Fibroblast of peridontal ligament (primary cell): ENCODE data around the gene TSTD1.
"Not testable (repeated sequence)": the region's sequence is repeated elsewhere in the genome, so short reads cannot be mapped to it uniquely, and the experiment has no call there.

Experiments
- DNase-seq: peaks from one replicate; pipeline ENCODE4 v3.0.0-alpha.2; 2010; ENCODE audit errors: extremely low read depth

TSTD1 gene

DNA sequence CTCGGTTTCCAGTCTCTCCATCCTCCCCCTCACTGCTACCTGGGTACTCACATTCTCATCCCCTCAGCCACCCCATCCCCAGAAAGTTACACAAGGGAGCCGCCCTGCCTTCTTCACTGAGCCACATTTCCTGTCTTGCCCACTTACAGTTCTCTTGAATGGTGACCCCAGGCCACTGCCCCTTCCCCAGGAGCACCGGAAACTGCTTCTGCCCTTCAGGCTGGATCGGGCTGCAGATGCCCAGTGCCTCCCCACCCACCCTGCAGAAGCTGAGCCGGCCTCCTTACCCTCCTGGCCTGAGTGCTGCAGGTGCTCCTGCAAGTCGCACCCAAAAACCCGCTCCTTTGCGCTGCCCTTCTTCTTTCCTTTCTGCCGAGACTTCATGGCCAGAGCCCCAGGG is 30.5 kb upstream of the TSTD1 start:
- no peak for DNase-seq

GRCh38 chr1:161068306-161069234 is 29.8 kb upstream of the TSTD1 start:
- no peak for DNase-seq

DNA sequence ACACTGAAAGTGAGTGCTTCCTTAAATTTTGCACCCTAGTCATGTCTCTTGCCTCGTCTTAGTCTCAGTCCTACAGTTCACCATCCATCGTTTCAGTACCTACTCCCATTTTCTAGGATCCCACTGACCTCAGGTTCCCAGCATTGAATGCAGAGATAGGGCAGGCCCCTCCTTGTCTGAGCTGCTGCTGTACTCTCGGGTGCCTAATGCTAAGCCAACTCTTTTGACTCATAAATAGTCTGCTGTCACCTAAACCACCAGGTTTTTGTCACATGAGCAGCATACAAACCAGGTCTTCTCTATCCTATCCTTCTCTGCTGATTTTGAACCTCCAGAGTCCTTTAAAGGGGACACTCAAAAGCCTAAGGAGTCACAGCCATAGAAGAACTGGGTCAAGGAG is 27.9 kb upstream of the TSTD1 start:
- no peak for DNase-seq

DNA sequence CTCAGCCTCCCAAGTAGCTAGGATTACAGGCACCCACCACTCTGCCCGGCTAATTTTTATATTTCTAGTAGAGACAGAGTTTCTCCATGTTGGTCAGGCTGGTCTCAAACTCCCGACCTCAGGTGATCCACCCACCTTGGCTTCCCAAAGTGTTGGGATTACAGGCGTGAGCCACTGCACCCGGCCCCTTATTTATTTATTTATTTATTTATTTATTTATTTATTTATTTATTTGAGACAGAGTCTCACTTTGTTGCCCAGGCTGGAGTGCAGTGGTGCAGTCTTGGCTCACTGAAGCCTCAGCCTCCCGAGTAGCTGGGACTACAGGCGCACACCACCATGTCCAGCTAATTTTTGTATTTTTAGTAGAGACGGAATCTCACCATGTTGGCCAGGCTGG is 26.9 kb upstream of the TSTD1 start:
- DNase-seq = not testable (repeated sequence)

- not testable (repeated sequence) for DNase-seq
These were observed 25.2 kb upstream of the TSTD1 start for GRCh38 chr1:161063936-161064335.

DNA sequence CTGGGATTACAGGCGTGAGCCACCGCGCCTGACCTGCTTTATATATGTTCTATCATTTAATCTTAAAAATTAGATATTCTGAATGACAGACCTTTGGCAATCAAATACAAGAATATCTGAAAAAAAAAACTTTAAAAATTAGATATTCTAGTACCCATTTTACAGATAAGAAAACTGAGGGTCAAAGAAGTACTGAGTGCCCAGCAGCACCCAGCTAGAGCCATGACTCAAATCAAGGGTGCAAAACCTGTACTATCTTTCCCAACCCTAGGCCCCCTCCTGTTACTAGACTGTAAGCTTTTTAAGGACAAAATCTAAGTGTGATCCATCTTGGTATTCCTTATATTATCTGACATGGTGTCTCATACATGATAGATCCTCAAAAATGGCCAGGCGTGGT is 22.7 kb upstream of the TSTD1 start:
- no peak for DNase-seq

GRCh38 chr1:161059293-161059692 is 20.5 kb upstream of the TSTD1 start:
- DNase-seq = no peak

- DNase-seq = no peak
These were observed 16.0 kb upstream of the TSTD1 start for GRCh38 chr1:161054805-161055204.

DNA sequence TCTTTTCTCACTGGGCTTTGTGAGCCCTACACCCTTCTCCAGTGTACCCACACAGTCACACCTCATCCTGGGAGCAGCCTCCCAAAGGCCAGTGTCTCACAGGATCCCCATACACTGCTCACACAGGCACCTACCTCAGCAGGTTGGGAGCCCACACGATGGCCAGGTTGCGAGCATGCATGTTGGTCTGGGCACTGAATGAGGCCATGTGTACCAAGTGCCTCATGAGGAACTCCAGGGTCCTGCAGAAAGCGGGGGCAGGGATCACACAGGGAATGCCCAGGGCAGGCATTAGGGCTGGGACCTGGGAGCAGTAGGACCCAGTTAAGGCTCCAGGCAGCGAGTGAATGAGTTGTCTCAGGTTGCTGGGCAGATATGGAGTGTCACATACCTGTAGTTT is 15.5 kb upstream of the TSTD1 start:
- no peak for DNase-seq

DNA sequence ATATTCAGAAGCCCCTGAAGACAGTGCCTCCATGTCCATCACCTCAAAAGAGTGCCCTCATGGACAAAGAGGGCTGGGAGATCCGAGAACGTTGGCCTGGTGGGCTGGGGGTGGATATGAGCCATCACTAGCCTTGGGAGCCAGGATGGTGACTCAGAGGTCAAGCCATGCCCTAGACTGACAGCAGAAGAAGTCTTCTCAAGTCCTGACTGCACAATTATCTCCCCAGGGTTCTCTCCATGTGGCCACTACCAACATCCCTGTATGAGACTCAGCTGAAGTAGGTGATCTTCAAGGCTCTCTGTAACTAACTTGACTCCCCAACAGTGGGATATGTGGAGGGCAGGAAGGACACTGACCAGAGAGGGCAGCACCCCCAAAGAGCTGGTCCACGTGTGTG is 14.1 kb upstream of the TSTD1 start:
- DNase-seq = no peak

GRCh38 chr1:161051219-161051618 is 12.5 kb upstream of the TSTD1 start:
- no peak for DNase-seq

GRCh38 chr1:161048949-161049722 is 10.4 kb upstream of the TSTD1 start:
- no peak for DNase-seq

GRCh38 chr1:161047436-161048420 is 9.0 kb upstream of the TSTD1 start:
- no peak for DNase-seq

GRCh38 chr1:161046605-161047228 is 8.0 kb upstream of the TSTD1 start:
- DNase-seq = no peak

DNA sequence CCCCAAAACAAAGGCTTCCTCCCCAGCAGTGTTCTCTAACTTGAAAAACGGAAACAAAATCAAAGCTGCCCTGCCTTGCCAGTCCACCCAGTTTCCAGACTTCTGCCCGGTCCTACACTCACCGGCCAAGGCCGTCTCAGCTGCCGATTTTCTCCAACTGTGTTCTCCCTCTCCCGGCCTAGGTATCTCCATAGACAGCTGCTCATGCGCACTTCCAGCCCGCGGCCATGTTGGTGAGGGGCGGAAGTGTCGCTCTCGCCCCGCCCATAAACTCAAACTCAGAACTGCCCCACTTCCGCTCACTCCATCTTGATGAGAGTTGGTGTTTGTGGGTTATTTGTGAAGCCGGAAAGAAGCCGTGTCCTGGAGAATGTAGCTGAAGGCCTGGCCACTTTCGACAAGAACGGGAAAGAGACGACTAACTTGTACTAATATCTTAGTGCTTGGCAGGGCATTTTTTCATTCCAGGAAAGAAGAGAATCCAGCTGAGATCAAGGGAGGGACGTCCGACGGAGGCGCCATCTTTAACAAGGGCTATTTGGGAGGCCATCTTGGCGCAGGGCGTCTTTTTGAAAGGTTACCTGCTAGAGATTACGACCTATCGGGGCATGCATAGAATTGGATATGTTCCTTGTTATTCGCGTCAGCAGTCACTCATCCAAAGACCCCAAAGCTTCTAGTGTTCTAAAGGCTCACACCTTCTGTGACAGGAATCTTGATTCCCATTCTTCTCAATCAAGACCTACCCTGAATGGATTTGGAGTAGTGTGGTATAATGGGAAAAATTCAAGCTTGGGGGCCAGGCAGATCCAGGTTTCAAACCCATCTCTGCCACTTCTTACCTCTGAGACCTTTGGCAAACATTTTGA is 7.2 kb upstream of the TSTD1 start, which contains the start of gene USF1:
Gene USF1 (minus strand): TSS at position 242 of the 869 bp plus-strand sequence. CDS start 2,702 bp downstream, outside the sequence.
- peak; percentile 95 for DNase-seq

GRCh38 chr1:161044908-161045735 is 6.4 kb upstream of the TSTD1 start:
- peak; percentile 50 for DNase-seq

DNA sequence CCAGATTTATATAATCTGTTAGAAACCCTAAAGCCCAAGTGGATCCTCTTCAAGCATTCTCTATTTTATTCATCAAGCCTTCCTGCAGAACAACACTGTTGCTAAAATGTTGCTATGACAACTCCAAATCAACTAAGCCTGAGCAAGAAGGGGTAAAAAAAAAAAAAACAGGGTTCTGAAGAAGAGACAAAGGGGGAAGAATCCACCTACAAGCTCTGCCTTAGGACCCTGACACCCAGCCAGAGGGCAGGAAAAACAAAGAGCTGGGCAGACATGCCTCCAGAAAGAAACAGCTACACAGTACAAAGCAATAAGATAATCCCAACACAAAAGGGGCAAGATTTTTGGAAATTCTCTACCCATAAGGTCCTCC is 5.8 kb upstream of the TSTD1 start:
- DNase-seq = peak; percentile 42

GRCh38 chr1:161039546-161039945 is 782 bp upstream of the TSTD1 start:
- DNase-seq = no peak

DNA sequence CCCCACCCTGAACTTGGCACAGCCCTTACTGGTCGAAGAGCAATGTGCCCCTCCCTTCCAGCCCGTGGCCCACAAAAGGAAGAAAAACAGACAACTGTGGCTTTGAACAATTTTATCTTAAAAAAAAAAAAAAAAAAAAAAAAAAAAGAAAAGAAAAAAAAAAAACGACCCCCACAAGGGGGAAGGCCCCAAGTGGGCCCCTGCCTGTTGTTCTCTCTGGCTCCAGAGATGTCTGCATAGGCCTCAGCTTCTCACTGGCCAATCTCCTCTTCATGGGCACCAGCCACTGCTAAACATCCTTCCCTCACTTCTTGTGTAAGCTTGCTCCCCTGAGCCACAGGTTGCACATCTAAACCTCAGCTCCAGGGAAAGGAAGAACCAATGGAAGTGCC is 386 bp upstream of the TSTD1 start:
- DNase-seq = no peak
